GM18526 (cell line): ENCODE measurements around the gene SRRM5.

Source experiments
- POLR2A ChIP-seq: IDR thresholded peaks from 3 replicates; pipeline ENCODE4 v1.6.1; 2011; ENCODE audit not compliant: insufficient read length; ENCODE audit errors: extremely low read depth

SRRM5 gene

DNA sequence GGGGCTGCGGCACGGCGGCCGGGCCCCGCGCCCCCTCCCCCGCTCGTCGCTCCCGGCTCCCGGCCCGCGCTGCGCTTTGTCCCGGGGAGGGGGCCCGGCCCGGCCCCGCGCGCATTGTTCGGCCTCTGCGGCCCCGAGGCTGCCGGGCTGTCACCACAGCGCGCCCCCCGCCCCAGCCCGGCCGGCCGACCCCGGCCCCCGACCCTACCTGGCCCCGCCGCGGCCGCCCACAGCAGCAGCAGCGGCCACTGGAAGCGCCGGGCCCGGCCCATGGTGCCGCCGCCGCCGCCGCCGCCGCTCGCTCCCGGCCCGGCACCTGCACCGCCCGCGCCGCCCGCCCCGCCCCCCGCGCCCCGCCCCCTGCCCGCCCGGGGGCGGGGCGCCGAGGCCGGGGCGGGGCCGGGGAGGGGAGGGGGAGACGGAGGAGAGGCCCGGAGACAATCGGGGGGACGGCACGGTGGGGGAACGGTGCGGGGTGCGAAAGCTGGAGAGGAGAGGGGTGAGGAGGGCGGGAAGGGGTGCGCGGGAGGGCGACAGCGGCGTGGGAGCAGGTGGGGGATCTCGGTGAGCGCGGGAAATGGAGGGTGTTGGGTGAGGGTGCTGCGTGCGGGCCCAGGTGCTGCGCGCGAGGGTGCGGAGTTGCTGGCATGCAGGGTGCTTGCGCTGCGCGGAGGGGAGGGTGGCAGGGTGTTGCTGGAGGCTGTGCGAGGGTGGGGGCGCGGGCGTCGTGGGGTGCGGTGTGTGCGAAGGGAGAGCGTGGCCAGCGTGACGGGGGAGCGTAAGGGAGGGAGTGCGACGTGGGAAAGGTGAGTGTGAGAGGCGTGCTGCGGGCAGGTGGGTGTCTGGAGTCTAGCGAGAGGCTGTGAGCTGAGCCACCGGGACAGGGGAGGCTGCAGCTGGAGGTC, 27.9 kb downstream of the SRRM5 start, which contains the start of gene CADM4:
CADM4 (minus strand) TSS at position 332 of the 905 bp plus-strand sequence; CDS start at position 272, 60 bp downstream.
- TF ChIP-seq POLR2A: no peak

DNA sequence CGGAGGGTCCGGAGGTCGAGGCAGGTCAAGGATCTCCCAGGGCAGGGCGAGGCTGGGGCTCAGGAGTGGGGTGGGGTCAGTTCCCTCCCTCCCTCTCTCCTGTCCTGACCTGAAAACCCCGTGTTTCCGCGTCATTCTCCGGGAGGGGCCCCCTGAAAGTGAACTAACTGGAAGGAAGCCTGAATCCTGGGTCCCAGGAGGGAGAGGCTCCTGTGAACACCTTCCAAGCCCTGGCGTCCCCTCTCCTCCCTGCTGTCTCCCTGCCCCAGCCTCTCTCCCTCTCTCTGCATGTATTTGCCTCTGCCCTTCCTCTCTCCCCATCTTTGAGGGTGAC, 28.5 kb downstream of the SRRM5 start:
- no peak for TF ChIP-seq POLR2A

DNA sequence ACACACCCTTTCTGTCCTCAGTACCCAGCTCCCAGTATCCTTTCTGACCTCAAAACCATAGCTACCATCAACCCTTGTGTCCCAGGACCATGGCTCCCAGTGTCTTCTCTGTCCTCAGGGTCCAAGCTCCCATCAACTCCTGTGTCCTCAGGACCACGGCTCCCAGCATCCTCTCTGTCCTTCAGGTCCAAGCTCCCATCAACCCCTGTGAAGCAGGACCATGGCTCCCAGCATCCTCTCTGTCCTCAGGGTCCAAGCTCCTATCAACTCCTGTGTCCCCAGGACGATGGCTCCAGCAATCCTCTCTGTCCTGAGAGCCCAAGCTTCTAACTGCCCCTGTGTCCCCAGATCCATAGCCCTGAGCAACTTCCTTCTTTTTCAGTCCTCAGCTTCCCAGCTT, 29.4 kb downstream of the SRRM5 start:
- no peak for TF ChIP-seq POLR2A

DNA sequence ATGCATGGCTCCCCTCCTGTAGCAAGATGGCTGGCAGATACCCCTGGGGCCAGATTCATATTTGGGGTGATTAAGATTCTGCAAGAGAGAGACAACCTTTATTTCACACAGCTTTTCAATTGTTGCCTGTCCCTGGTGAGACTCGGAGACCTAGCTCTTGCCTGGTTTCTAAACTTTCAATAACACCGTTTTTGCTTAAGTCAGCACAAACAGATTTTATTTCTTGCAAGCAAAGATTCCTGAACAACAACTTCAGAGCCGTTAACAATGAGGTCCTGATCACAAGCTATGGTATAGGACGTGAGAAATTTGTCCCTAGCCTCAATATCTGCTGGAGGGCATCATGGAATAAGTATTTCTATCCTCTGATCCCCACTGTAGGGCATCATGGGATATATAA, 30.6 kb downstream of the SRRM5 start:
- no peak for TF ChIP-seq POLR2A

DNA sequence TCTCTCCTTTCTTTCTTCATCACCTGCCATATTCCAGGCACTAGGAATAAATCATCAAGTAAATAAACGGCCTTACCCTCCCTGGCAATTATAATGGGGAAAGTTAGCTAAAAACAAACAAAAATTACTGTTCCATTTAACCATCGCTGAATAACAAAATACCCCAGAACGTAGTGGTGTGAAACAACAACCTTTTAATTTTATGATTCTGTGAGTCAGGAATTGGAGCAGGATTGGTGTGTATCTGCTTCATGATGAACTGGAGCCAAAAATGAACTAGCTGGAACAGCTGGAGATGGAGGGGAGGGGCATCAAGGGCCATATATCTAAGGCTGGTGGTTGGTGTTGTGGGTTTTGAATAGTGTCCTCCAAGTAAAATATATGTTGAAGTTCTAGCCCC, 31.4 kb downstream of the SRRM5 start:
- TF ChIP-seq POLR2A: no peak

DNA sequence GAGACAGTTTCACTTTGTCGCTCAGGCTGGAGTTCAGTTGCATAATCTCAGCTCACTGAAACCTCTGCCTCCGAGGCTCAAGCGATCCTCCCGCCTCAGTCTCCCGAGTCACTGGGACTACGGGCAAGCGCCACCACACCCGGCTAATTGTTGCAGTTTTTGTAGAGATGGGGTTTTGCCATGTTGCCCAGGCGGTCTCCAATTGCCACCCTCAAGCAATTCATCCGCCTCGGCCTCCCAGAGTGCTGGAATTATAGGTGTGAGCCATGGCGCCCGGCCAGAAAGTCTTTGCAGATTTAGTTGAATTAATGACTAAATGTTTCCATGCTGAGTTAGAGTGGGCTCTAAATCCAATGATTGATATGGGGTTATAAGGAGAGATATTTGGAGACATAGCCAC, 32.3 kb downstream of the SRRM5 start:
- TF ChIP-seq POLR2A: no peak

DNA sequence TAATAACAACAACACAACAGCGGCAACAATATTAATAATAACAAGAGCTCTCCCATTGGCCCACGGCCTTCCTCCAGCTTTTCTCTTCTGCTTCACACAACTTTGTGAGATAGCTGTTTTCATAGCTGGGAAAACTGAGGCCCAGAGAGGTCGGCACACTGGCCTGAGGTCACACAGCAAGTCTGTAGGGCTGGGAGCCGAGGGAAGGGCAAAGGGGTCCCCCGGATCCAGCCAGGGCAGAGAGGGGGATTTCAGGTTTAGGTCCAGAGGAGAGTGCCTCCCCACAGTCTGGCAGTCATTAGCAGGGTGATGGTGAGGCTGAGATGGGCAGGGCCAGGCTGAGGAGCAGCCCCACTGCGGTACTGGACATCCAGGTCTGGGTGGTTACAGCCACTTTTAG, 36.7 kb downstream of the SRRM5 start:
- TF ChIP-seq POLR2A: no peak

DNA sequence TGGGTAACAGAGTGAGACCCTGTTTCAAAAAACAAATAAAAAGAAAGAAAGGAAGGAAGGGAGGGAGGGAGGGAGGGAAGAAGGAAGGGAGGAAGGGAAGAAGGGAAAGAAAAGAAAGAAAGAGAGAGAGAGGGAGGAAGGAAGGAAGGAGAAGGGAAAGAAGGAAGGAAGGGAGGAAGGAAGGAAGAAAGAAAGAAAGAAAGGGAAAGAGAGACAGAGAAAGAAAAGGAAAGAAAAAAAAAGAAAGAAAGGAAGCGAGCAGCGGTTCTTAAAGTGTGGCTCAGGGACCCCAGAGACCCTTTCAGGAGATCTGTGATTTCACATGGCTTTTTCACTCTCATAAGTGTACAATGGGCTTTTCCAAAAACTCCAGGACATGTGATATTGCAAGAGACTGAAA, 37.6 kb downstream of the SRRM5 start:
- TF ChIP-seq POLR2A: no peak

DNA sequence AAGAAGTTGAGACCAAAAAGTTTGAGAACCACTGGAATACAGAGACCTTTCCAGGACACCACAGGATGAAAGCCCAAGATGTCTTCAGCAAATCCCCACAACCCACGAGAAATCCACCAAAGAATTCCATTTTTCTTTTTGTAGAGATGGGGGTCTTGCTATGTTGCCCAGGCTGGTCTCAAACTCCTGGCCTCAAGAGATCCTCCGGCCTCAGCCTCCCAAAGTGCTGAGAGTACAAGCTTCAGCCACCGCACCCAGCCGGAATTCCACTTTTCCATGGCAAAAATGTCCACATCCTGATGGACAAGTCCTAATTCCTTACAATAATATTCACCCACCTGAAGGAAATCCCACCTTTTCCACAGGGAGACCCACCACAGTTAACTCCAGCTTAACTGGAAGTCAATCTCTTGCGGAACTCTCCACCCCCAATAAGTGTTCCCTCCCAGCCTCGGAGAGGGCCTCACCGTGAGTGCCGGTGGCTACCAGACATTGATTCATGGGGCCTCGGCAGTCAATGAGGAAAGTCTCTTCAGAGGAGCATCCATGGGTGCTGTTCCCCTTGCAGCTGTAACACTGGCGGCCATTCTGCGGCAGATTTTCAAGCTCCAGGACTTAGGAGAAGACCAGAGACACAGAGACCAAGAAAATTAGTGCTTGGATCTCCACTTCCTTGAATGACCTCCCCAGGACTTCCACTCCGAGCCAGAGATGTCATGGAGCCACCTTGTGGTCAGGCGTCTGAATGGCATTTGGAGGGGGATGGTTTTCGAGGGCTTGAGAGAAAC, 40.1 kb downstream of the SRRM5 start:
- TF ChIP-seq POLR2A: no peak

DNA sequence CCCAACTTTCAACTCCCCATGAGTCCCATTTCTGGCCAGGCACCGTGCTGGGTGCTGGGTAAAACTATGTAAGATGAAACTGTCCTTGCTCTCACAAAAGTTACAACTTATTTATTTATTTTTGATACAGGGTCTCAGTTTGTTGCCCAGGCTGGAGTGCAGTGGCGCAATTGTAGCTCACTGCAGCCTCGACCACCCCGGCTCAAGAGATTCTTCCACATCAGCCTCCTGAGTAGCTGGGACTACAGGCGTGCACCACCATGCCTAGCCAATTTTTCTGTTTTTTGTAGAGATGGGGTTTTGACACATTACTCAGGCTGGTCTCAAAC, 40.6 kb downstream of the SRRM5 start:
- TF ChIP-seq POLR2A: no peak

DNA sequence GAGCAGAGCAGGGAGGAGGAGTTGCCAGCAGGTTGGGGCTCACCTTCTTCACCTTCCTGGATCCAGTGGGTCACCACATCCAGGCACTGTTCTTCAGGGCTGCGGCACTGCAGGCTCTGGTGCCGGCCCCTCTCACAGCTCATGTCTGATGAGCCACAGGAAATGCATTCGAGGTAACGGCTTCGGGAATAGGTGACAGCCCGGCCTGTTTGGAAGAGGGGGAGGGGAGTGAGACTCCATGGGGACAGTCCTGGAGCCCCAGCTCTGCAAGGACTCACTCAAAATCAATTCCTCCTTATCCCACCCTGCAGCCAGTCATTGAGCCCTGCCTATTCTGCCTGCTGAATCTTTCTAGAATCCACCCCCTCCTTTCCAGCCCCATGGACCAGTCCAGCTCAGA, 44.5 kb downstream of the SRRM5 start:
- TF ChIP-seq POLR2A: no peak

DNA sequence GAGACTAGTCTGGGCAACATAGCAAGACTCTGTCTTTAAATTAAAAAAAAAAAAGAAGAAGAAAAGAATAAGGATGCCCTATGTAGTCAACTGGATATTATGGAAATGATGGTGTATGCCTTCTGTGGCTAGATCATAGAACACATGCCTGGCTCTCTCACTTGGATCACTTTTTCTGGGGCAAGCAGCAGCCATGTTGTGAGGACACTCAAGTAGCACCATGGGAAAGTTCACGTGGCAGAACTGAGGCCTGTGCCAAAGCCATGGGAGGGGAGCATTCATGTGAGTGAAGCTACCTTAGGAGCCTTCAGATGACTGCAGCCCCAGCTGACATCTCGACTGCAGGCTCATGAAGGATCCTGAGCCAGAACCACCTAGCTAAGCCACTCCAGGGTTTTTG, 46.1 kb downstream of the SRRM5 start:
- TF ChIP-seq POLR2A: no peak

DNA sequence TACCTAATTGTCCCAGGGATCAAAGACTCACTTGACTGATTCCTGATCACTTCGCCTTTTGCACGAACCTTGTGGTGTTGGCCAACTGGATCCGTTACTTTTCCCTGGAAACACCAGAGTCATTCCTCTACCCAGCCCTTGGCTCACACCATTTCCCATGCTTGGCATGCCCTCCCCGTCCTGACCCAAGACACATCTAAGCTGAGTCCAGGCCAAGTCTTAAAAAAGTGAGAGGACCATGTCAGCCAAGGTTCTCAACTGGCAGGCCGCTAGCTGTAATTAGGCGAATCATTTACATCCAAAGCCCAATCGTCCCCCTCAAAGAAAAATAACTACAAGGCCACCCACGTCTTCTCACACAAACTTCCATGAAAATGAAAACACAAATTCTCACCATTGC, 46.6 kb downstream of the SRRM5 start:
- no peak for TF ChIP-seq POLR2A

DNA sequence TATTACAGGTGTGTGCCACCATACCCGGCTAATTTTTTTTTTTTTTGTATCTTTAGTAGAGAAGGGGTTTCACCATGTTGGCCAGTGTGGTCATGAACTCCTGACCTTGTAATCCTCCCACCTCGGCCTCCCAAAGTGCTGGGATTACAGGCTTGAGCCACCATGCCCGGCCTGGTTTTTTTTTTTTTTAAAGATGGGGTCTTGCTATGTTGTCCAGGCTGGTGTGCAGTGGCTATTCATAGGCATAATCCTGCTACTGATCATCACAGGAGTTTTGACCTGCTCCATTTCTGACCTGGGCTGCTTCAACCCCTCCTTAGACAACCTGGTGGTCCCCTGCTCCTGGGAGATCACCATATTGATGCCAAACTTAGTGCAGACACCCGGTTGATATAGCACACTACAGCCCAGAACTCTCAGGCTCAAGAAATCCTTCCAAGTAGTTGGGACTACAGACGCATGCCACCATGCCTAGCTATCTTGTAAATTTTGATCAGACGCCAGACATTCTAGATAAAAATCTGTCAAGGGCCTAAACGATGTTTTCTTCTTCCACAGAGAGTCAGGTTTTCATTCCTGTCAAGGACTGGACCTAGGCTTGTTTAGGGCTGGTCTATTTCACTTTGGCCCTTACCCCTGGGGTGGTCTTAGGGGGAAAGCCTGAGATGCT, 48.5 kb downstream of the SRRM5 start:
- TF ChIP-seq POLR2A: no peak

DNA sequence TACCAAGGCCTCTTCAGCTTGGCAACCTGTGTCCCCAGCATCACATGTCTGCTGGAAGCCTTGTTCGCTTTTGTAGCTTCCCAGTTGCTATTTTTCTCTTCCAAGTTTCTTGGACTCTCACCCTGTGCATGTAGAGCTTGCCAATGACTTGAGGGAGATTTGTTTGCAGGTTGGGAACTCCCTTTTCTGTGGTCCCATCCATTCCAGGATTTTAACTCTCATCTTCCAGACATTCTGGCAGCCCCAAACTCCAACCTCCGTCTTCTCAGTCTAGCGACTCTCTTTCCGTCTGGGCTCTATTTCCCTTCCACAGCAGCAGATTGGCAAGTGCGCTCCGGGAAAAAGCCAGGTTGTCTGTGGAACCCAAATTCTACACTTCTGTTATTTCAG, 49.1 kb downstream of the SRRM5 start:
- TF ChIP-seq POLR2A: no peak

DNA sequence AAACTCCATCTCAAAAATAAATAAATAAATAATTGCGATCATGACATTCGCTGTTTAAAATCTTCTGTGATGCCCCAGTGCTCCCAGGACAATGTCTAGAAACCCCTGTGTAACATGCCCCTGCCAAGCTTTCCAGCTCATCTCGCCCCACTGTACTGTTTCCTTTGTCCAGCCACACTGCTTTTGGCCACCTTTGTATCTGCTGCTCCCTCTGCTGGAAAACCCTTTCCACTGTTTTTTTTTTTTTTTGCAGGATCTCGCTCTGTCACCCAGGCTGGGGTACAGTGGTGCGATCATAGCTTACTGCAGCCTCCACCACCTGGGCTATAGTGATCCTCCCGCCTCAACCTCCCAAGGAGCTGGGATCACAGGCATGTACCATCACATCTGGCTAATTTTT, 50.6 kb downstream of the SRRM5 start:
- TF ChIP-seq POLR2A: no peak
